Fibroblast of mammary gland (primary cell): ENCODE data around the gene MED13L.

ENCODE experiments used
- DNase-seq: peaks from one replicate; pipeline ENCODE4 v3.0.0-alpha.2; 2010; ENCODE audit warnings: low read depth
- H3K4me3 ChIP-seq: 2 replicates; pipeline ENCODE4 v1.5.1; 2011; ENCODE audit warnings: low read depth, mild to moderate bottlenecking, low read length, moderate library complexity; ENCODE audit not compliant: control insufficient read depth
- TF ChIP-seq, protein P1 (sequence below): conservative IDR thresholded peaks from 2 replicates; pipeline ENCODE4 v1.5.1; 2011; ENCODE audit warnings: low read depth, low read length, inconsistent platforms; ENCODE audit not compliant: control insufficient read depth, insufficient read depth

Gene MED13L

DNA sequence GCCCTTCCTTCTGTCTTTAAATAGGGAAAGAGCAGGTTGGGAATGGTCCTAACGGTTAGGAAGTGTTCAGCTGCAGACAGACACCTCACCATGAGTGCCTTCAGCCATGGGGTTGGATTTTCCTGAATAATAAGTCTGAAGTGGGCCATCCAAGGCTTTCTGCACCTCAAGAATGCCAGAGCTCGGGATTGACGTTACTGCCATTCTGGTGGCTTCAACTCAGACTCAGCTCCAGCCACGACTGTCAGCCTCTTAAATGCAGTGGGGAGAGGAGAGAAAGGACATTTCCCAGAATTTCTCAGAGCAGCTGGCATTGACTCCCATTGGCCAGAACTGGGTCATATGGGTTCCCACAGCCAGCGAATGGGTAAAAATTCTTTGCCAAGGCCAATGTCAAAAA, 363.4 kb downstream of the MED13L start:
- TF ChIP-seq, protein P1, sequence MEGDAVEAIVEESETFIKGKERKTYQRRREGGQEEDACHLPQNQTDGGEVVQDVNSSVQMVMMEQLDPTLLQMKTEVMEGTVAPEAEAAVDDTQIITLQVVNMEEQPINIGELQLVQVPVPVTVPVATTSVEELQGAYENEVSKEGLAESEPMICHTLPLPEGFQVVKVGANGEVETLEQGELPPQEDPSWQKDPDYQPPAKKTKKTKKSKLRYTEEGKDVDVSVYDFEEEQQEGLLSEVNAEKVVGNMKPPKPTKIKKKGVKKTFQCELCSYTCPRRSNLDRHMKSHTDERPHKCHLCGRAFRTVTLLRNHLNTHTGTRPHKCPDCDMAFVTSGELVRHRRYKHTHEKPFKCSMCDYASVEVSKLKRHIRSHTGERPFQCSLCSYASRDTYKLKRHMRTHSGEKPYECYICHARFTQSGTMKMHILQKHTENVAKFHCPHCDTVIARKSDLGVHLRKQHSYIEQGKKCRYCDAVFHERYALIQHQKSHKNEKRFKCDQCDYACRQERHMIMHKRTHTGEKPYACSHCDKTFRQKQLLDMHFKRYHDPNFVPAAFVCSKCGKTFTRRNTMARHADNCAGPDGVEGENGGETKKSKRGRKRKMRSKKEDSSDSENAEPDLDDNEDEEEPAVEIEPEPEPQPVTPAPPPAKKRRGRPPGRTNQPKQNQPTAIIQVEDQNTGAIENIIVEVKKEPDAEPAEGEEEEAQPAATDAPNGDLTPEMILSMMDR: no peak
- no peak overlapping the region for H3K4me3 ChIP-seq

DNA sequence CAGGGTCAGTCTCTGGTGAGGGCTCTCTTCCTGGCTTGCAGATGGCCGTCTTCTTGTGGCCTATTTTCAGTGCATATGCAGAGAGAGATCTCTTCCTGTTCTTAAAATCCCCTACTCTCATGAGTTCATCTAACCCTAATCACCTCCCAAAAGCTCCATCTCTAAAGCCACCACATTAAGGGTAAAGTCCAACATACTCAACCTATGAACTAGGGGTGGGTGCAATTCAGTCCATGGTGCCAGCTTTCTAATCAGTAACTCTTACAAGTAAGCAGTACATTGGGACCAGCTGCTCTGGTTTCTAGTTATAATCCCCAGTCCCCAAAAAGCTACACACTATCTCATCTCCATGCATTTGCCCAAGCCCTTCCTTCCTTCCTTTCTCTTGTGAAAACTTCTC, 365.1 kb downstream of the MED13L start:
- TF ChIP-seq, protein P1: no peak
- no peak overlapping the region for H3K4me3 ChIP-seq
- no peak for DNase-seq

More for the DNA sequence above, 363.4 kb downstream of the MED13L start:
- DNase-seq: no peak

DNA sequence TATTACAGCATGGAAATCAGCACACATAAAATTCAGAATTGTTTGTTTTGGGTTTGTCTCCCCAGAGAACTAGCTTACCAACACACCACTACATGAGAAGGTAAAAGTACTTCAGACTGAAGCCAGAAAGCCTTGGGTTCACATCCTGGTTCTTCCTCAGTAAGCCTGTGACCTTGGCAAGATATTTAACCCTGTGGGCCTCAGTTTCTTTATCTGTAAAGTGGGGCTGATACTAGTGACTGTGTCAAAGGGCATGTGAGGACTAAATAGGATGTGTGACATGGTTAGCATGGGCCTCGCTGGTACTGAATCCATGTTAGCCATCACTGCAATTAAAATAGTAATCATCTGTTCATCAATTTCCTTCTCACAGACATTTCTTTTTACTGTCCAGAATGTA, 366.1 kb downstream of the MED13L start:
- no peak for DNase-seq
- TF ChIP-seq, protein P1: no peak
- H3K4me3 ChIP-seq: no peak overlapping the region

DNA sequence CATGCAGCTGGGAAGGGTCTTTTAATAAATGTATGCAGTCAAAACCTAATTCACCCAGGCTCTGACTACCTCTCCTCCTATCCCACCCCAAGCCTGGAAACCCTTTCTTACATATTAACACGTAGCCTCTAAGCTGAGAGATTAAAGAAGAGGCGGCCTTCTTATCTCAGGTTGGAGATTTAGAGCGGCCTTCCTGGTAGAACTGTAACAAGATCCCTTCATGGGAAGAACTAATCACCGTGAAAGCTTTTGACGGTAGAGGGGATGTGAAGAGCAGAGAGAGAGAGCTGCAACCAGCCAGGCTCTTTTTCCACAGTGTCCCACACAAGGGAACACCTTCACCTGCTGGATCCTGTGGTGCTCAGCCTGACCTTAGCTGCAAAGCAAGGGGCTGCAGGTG, 367.4 kb downstream of the MED13L start:
- H3K4me3 ChIP-seq: no peak overlapping the region
- TF ChIP-seq, protein P1: no peak
- DNase-seq: no peak
